HG03469 (cell line): ENCODE measurements around the gene PPM1F.

Source experiments
- ATAC-seq: cut with Tn5 transposase; IDR thresholded peaks from one replicate; pipeline ENCODE4 v1.9.1; 2021; ENCODE audit warnings: mild to moderate bottlenecking, moderate library complexity, moderate number of reproducible peaks; ENCODE audit not compliant: unreplicated experiment

The PPM1F gene, protein sequence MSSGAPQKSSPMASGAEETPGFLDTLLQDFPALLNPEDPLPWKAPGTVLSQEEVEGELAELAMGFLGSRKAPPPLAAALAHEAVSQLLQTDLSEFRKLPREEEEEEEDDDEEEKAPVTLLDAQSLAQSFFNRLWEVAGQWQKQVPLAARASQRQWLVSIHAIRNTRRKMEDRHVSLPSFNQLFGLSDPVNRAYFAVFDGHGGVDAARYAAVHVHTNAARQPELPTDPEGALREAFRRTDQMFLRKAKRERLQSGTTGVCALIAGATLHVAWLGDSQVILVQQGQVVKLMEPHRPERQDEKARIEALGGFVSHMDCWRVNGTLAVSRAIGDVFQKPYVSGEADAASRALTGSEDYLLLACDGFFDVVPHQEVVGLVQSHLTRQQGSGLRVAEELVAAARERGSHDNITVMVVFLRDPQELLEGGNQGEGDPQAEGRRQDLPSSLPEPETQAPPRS

DNA sequence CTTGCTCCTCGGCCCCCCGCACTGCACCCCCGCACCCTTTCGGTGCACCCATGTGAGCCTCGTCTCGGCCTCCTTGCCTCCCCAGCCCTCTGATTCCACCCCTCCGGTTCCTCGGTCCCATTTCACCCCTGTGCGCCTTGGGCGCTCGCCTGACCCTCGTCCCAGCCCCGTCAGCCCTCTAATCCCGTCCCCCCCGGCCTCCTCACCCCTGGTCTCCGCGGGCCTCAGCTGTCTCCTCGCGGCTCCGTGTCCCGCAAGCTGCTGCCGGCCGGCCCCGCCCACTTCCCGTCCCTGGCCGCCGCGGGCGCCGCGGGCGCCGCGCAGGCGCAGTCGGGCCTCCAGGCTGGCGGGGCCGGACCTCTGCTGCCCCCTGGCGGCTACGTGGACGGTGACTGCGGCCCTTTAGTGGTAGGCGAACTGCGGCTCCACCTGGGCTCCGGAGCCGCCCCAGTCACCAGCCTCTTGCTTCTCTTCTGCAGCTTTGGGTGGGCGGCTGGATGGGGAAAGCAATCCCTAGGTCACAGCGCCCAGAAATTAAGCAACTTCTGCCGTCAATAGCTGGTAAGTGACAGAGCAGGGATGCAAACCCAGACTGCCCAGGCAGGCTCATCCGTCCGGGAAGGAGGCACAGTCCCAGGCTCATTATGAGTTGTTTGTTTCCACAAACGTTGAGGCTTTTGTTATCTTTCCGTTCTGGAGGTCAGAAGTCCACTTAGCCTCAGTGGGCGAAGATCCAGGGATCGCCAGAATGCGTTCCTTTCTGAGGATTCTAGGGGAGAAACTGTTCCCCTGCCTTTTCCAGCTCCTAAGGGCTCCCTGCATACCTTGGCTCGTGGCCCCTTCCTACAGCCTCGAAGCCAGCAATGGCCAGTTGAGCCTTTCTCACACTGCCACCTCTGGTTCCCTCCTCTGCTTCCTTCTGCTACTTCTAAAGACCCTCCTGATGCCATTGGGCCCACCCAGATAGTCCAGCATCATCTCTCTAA, at the start of gene PPM1F:
Gene PPM1F (minus strand): TSS at position 263 of the 986 bp plus-strand sequence. CDS start 6,800 bp downstream, outside the sequence.
- no peak for ATAC-seq

DNA sequence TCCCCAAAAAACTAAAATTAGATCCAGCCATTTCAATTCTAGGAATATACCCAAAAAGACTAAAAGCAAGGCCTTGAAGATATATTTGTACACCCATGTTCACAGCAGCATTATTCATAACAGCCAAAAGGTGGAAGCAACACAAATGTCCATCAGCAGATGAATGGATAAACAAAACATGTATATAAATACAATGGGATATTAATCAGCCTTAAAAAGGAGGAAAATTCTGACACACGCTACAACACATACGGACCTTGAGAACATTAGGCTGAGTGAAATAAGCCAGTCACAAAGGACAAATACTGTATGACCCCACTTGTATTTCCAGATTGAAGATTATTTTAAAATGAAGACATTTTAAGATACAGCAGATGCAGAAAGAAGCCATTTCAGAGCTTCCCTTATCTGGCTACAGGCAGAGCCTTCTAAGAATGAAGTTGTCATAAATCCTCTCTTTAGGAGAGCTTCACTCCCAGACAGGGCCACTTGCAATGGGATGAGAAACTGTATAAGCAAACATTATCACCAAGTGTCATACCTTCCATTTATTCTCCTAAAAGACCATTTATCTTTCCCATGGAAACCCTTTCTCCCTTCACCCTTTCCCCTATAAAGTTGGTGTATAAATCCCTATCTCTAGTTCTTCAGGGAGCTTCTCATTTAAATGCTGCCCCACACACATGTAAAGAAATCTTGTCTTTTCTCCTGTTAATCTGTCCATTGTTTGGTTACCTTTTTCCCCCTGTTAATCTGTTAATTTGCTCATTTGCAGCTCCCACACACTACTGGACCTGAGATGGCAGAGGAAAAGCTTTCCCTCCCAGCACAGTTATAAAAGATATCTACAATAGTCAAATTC, 49.2 kb upstream of the PPM1F start:
- no peak for ATAC-seq

GRCh38 chr22:21998595-21999247, 46.1 kb upstream of the PPM1F start:
- ATAC-seq: no peak

GRCh38 chr22:21996175-21996720, 43.6 kb upstream of the PPM1F start:
- ATAC-seq: no peak

- no peak for ATAC-seq
These were observed 43.0 kb upstream of the PPM1F start for GRCh38 chr22:21995660-21996059.

DNA sequence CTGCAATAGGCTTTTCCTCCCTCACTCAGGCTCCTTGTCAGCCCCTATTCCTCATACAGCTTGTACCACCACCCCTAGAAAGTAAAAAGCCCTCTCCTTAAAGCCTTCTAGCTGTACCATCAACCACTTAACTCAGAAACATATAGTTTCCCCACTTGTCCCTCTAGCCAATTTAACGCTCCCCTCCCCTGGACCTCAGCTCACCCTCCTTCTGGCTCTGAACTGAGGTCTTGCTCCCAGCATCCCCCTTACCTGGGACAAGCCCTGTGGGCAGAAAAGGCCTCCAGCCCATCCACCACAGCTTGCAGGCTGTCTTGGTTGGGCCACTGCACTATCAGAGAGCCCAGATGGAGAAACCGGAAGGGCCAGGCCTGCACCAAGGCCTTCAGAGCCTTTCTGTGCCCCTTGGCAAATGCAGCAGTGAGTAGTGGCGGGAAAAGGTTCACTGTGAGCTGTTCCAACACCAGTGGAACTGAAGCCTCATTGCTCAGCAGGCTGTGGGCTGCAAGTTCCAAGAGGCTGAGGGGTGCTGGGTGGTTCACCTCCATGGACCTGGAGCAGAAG, 42.3 kb upstream of the PPM1F start:
- ATAC-seq: no peak

DNA sequence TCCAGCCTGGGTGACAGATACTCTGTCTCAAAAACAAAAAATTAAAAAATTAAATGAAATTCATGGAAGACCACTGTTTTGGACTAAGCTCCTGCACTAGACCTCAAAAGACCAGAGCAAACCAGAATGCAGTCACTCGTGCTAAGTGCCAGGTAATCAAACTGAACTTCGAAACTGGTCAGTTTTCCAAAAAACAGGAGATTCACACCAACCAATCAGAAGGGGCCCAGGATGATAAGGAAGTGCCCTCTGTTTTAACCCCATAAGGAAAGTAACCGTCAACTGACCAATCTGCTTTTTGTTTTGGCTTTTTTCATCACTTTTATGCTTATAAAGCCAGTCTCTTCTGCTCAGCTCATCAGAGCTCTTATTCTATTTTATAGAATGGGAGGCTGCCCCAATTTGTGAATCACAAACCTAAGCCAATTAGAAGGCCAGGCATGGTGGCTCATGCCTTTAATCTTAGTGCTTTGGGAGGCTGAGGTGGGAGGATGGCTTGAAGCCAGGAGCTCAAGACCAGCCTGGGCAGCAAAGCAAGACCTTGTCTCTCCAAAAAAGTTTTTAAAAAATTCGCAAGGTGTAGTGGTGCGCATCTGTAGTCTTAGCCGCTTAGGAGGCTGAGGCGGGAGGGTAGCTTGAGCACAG, 40.1 kb upstream of the PPM1F start:
- ATAC-seq: no peak

DNA sequence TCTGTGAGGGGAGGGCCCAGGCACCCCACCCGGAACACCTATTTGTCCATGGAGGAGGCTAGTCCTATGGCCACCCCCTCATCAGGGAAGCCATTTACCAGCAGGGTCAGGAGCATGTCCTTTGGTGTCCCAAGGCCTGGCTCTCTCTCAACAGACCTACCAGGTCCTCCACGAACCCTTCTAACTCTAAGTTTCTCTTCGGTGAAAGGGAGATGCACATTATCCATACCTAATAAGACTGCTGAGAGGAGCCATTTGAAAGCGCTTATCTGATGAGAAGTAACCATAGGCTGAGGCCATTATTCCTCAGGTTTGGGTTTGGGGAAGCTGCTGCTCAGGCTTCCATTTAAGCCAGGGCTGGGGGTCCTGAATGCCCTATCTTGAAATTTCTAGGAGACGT, 39.1 kb upstream of the PPM1F start:
- ATAC-seq: no peak

DNA sequence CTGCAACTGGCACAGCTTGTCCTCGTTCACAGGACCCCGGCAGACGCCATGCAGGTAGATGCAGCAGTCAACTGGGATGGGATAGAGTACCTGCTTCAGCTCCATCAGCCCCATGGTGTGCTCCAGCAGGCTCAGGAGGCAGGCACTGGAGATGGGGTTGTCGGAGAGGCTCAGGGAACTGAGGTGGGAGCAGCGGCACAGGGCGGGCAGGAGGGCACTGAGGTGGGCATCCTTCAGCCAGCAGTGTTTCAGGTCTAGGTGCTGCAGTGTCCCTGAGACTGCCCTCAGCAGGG, 38.6 kb upstream of the PPM1F start:
- ATAC-seq: no peak

- ATAC-seq: no peak
These were observed 38.0 kb upstream of the PPM1F start for GRCh38 chr22:21990445-21991303.

DNA sequence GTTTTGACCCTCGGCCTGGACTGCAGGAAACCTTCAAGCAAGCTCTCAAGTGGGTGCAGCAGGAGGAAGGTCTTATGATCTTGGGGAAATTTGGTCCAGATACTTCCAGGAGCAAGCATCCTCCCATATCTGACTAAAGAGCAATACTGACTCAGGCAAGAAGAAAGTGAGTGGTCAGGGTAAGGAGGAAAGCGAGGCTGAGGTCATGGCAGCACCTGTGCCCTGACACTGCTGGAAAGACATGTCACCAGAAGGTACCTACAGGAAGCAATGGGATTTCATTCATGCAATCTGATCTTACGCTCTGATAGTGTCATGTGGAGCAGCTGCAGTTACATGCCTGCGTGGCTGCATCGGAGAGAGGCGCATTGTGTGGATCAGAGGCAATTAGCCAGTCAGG, 36.4 kb upstream of the PPM1F start:
- ATAC-seq: no peak

DNA sequence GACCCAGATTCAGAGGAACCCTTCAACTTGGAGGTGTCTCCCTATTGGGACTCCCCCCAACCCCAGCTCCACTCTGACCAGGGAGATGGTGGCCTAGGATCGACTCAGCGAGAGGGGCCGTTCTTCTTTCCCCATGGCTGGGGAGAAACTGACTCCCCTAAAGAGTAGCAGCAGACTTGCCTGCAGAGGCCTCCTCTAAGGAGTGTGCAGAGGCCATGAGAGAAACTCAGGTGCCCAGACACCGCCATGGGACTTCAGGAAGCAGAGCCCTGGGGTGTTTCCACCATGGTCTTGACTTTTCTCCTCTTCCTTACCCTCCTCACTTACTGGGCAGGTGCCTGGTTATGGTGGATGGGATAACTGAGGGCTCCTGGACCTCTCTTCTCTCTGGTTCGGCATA, 32.6 kb upstream of the PPM1F start:
- ATAC-seq: no peak

DNA sequence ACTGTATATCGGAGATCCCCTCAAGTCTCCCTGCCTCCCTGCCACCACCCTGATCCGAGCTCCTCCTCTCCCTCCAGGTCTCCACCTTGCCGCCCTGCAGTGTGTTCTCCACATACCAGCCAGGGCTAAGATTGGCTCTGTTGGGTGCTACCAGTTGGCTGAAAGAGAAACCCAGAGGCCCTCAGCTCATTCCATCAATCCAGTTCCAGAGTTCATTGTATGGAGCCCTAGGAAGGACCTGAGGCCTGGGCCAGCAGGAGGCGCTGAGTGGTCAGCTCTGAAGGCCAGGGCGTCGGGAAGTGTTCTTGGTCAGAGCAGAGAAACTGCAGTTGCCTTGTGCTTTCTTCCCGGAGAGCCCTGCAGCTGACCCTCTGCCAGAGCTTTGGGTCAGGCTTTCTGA, 32.1 kb upstream of the PPM1F start:
- ATAC-seq: no peak

GRCh38 chr22:21982338-21982965, 29.8 kb upstream of the PPM1F start, which contains the start of gene TOP3B:
TSS of gene TOP3B (minus strand) at chr22:21982787. CDS start at chr22:21975709, 7,078 bp downstream.
- no peak for ATAC-seq

- no peak for ATAC-seq
These were observed 29.2 kb upstream of the PPM1F start for GRCh38 chr22:21981874-21982273.

- ATAC-seq: no peak
These were observed 27.9 kb upstream of the PPM1F start for GRCh38 chr22:21980547-21980946.

GRCh38 chr22:21978564-21979386, 26.1 kb upstream of the PPM1F start:
- no peak for ATAC-seq
